ENCODE measurements around the gene MAPK7.

DNA sequence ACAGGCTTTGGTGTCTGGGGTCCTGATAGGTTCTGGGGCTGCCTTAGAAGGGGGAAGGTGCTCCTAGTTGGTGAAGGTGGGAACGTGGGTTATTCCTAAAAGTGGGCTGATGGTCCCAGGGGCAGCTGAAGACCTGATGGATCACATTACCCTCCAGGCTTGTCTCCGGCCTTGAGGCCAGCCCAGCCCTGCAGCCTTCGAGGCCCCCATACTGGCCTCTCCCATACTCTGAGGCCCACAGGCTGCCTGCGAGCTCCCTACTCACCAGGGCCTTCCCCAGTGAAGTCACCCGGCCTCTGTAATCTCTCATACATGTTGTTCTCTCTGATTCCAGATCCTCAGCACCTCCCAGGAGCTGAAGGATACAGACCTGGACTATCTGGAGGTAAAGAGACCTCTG, 35.5 kb downstream of the MAPK7 start:
- TF ChIP-seq, protein P1, sequence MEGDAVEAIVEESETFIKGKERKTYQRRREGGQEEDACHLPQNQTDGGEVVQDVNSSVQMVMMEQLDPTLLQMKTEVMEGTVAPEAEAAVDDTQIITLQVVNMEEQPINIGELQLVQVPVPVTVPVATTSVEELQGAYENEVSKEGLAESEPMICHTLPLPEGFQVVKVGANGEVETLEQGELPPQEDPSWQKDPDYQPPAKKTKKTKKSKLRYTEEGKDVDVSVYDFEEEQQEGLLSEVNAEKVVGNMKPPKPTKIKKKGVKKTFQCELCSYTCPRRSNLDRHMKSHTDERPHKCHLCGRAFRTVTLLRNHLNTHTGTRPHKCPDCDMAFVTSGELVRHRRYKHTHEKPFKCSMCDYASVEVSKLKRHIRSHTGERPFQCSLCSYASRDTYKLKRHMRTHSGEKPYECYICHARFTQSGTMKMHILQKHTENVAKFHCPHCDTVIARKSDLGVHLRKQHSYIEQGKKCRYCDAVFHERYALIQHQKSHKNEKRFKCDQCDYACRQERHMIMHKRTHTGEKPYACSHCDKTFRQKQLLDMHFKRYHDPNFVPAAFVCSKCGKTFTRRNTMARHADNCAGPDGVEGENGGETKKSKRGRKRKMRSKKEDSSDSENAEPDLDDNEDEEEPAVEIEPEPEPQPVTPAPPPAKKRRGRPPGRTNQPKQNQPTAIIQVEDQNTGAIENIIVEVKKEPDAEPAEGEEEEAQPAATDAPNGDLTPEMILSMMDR (IDR thresholded peaks at IDR 0.05), result no peak
- TF ChIP-seq ZFX (IDR thresholded peaks at IDR 0.05; ENCODE audit: borderline replicate concordance), result no peak
